GM19455 (cell line): ENCODE measurements around the gene GAS2L2.

Experiments used
- ATAC-seq: cut with Tn5 transposase; IDR thresholded peaks from one replicate; pipeline ENCODE4 v1.9.1; 2021; ENCODE audit not compliant: unreplicated experiment

Gene GAS2L2

GRCh38 chr17:35701491-35701890 is 51.5 kb downstream of the GAS2L2 start:
- no peak for ATAC-seq

- ATAC-seq, result no peak
Observed at GRCh38 chr17:35700150-35700549, 52.9 kb downstream of the GAS2L2 start.

- ATAC-seq, result no peak
Observed at GRCh38 chr17:35698800-35699199, 54.2 kb downstream of the GAS2L2 start.

- ATAC-seq, result no peak
Observed at GRCh38 chr17:35695613-35696012, 57.4 kb downstream of the GAS2L2 start.

- ATAC-seq, result no peak
Observed at GRCh38 chr17:35694906-35695305, 58.1 kb downstream of the GAS2L2 start.
